ENCODE measurements around the gene SLC16A4.

SLC16A4 gene

DNA sequence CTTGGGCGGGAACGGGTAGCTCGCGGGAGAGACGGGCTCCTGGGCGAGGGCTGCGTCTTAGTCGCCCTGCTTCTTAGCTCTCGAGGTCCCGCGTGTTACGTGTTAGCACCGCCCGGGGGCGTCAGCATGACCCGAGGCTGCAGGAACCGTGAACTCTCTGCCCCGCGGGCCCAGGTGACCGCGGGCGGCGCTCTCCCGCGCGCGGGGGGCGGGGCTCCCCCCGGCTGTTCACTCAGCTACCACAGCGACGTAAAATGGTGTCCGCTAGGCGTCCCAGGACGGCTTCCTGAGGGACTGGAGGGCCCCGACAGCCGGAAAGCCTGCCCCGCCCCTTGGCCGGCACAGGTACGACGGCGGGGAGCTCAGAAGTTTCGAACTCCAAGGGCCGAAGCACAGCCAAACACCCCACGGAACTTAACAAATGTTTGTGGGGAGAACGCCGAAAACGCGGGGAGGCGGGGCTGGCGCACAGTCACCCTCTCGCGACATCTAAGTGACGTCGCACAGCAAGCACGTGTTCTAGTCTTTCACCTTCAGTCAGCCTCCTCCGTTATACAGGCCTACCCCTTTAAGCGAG, 52.4 kb downstream of the SLC16A4 start:
- H3K27ac ChIP-seq, result peak overlapping the region; percentile 94
- TF ChIP-seq, protein P1, sequence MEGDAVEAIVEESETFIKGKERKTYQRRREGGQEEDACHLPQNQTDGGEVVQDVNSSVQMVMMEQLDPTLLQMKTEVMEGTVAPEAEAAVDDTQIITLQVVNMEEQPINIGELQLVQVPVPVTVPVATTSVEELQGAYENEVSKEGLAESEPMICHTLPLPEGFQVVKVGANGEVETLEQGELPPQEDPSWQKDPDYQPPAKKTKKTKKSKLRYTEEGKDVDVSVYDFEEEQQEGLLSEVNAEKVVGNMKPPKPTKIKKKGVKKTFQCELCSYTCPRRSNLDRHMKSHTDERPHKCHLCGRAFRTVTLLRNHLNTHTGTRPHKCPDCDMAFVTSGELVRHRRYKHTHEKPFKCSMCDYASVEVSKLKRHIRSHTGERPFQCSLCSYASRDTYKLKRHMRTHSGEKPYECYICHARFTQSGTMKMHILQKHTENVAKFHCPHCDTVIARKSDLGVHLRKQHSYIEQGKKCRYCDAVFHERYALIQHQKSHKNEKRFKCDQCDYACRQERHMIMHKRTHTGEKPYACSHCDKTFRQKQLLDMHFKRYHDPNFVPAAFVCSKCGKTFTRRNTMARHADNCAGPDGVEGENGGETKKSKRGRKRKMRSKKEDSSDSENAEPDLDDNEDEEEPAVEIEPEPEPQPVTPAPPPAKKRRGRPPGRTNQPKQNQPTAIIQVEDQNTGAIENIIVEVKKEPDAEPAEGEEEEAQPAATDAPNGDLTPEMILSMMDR (conservative IDR thresholded peaks at IDR 0.05), result peak; percentile 77
- peak; percentile 19; the same call in 1 of the 2 replicates for TF ChIP-seq ZFX (IDR thresholded peaks at IDR 0.05)

DNA sequence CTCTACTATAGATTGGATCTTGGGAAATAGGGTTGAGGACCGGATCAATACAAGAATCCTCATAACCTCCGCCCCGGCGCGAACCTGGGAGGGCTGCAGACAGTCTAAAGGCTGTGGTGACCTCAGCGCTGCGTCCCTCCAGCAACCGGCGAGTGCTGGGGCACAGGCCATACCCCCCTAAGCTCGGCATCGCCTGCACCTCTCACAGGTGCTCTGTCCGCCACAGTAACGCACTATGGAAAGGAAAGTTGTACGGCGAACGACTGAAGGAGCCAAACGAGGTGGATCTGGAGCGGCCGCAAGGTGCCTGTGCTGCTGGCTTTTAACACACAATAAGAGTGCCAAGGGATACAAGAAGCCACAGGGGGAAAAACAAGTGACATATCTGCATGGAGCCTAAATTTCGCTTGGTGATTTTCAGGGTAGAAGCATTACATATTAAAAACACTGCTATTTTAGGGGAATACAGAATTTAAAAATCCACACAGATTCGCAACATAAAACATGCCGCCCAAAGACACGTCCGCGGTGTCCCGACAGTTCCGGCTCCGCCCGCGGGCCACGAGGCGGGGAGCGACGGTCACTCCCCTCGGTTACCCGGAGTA, 53.0 kb downstream of the SLC16A4 start:
- TF ChIP-seq ZFX (IDR thresholded peaks at IDR 0.05), result no peak
- TF ChIP-seq, protein P1 (conservative IDR thresholded peaks at IDR 0.05), result no peak
- H3K27ac ChIP-seq, result peak overlapping the region; percentile 94

DNA sequence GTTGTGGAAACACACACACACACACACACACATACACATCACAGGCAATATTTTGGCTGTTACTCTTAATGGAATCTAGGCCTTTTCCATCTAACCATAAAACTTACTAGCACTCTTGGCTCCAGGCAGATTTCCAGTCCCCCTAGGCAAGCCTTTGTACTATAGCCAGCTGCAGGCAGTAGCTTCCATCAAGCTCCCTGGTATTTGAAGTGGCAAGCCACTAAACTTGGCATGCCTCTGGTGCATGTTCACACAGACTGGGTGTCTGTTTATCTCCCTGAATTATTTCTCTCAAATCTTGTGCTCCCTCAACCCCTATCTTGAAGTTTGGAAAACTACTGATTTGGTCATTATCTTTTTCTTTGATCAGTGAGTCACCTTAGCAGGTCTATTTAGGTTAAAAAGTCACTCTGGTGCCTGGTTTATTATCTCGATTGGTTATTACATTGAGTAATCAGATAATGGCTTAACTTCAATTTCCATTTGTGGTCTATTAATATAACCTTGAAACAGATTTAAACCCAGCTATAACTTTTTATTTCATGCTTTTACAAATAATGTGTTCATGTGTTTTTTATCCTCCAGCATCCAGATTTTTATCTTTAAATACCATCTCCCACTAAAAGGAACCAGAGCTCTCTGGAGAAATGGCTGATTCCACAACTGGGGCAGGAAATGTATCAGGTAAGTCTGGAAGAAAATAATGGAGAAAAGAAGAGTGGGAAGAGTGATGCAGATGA, 54.4 kb downstream of the SLC16A4 start:
- TF ChIP-seq, protein P1 (conservative IDR thresholded peaks at IDR 0.05), result no peak
- no peak for TF ChIP-seq ZFX (IDR thresholded peaks at IDR 0.05)
- peak overlapping the region; percentile 28; the same call in 1 of the 2 replicates for H3K27ac ChIP-seq

DNA sequence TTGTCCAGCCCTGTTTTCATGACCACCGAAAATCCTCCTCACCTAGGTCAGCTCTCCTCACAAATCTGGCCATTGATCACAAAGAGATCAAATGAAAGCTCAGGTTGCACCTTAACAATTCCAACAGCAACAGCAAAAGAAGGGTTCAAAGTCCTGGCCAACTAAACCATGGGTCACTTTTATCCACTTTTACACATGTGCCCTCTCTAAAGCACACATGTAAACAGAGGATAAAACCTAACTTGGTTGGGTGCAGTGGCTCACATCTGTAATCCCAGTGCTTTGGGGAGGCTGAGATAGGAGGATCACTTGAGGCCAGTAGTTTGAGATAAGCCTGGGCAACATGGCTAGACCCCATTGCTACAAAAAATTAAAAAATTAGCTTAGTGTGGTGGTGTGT, 55.6 kb downstream of the SLC16A4 start:
- no peak for TF ChIP-seq ZFX (IDR thresholded peaks at IDR 0.05)
- TF ChIP-seq, protein P1 (conservative IDR thresholded peaks at IDR 0.05), result no peak
- H3K27ac ChIP-seq, result peak overlapping the region; percentile 28; the same call in 1 of the 2 replicates

DNA sequence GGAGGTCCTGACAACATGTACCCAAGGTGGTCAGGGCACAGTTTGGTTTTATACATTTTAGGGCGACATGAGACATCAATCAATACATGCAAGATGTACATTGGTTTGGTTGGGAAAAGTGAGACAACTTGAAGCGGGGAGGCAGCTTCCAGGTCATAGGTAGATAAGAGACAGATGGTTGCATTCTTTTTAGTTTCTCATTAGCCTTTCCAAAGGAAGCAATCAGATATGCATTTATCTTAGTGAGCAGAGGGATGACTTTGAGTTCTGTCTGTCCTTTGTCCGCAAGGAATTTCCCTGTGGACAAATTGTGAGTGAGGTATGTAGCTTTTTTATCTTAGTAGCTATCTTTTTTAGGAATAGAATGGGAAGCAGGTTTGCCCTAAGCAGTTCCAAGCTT, 62.1 kb downstream of the SLC16A4 start:
- TF ChIP-seq, protein P1 (conservative IDR thresholded peaks at IDR 0.05), result no peak
- TF ChIP-seq ZFX (IDR thresholded peaks at IDR 0.05), result no peak
- no peak overlapping the region for H3K27ac ChIP-seq

DNA sequence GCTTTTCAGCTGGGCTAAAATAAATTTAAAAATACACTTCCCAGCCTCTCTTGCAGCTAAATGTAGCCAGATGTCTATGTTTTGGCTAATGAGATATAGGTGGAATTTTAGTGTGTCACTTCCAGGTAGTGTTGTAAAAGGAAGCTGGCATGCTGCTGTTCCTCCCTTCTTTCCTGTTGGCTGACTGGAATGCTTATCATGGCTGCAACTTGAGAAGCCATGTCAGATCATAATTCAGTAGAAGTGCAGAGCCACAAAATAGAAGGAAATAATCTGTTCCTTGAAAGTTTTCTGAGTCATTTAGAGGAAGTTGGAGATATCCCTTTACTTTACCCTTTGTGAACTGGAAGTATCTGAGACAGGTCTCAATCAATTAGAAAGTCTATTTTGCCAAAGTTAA, 62.6 kb downstream of the SLC16A4 start:
- no peak overlapping the region for H3K27ac ChIP-seq
- TF ChIP-seq ZFX (IDR thresholded peaks at IDR 0.05), result no peak
- TF ChIP-seq, protein P1 (conservative IDR thresholded peaks at IDR 0.05), result no peak

DNA sequence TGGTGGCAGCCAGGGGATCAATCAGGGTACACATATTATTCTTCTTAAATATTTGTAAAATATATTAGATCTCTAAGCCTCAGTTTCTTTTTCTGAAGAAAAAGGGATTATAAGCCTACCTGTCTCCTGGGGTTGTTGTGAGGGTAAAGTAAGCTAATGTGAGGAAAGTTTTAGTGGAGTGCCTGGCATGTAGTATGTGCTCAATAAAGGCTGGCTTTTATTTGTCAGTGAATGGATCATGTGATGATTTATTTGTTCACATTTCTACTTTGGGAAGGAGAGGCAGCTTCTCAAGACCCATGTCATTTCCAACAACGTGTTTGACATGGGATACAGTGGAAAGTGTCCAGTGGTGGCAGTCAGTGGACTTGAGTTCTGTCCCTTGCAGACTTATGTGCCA, 64.0 kb downstream of the SLC16A4 start:
- no peak overlapping the region for H3K27ac ChIP-seq

More for the DNA sequence above, 64.0 kb downstream of the SLC16A4 start:
- no peak for TF ChIP-seq ZFX (IDR thresholded peaks at IDR 0.05)
- TF ChIP-seq, protein P1 (conservative IDR thresholded peaks at IDR 0.05), result no peak

All from C4-2B (cell line).